Mucosa of rectum (tissue), 2 donors: ENCODE results near the gene CYYR1.

ENCODE experiments used
- H3K27ac ChIP-seq, 2 donors: one replicate each; pipeline ENCODE4 v1.7.0; 2013; ENCODE audit warnings: inconsistent platforms in 2 of 2, low read depth in 2 of 2, low read length in 2 of 2
- H3K27me3 ChIP-seq, 2 donors: one replicate each; pipeline ENCODE4 v1.7.0; 2013; ENCODE audit warnings: low read length in 2 of 2; ENCODE audit not compliant: control insufficient read depth in 2 of 2, insufficient read depth in 2 of 2
- H3K36me3 ChIP-seq, 2 donors: one replicate each; pipeline ENCODE4 v1.7.0; 2013; ENCODE audit warnings: low read length in 2 of 2; ENCODE audit not compliant: control insufficient read depth in 2 of 2, insufficient read depth in 2 of 2
- H3K4me1 ChIP-seq, 2 donors: one replicate each; pipeline ENCODE4 v1.7.0; 2013; ENCODE audit warnings: low read length in 2 of 2, mild to moderate bottlenecking in 1 of 2; ENCODE audit not compliant: control insufficient read depth in 2 of 2, insufficient read depth in 2 of 2
- H3K4me3 ChIP-seq, 2 donors: one replicate each; pipeline ENCODE4 v1.7.0; 2013; ENCODE audit warnings: low read length in 2 of 2
- H3K9ac ChIP-seq, 2 donors: one replicate each; pipeline ENCODE4 v1.7.0; 2013; ENCODE audit warnings: low read length in 2 of 2, low read depth in 1 of 2, mild to moderate bottlenecking in 1 of 2
- H3K9me3 ChIP-seq, 2 donors: one replicate each; pipeline ENCODE4 v1.7.0; 2013; ENCODE audit warnings: low read length in 2 of 2; ENCODE audit not compliant: control insufficient read depth in 2 of 2
- donor health status: healthy.
- donor health status: Normal muscosa, but diverticular disease.

The CYYR1 gene

DNA sequence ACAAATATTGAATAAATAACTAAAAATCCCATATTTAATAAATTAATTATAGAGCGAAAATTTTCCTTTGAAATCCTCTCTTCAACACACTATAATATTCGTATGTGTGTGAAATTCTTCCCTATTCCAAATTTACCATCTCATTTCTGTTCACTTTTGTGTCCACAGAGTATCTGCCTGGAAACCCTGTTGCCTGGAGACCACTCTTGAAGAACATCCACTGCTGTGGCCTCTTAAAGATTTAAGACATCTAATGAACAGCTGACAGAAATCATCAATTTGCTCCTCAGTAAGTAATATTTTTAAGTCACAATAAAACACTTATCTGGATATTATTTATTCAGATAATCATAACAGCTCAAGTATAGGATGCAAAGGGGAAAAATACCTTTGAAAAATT, 69.7 kb downstream of the CYYR1 start:
- Histone ChIP-seq H3K4me3 (no peak overlapping the region), H3K9ac (no peak overlapping the region), H3K9me3 (no peaks in the 10 kb centered on the region), H3K27ac (no peak overlapping the region), H3K27me3 (no peaks in the 10 kb centered on the region), H3K4me1 (no peaks in the 10 kb centered on the region), H3K36me3 (no peaks in the 10 kb centered on the region)

DNA sequence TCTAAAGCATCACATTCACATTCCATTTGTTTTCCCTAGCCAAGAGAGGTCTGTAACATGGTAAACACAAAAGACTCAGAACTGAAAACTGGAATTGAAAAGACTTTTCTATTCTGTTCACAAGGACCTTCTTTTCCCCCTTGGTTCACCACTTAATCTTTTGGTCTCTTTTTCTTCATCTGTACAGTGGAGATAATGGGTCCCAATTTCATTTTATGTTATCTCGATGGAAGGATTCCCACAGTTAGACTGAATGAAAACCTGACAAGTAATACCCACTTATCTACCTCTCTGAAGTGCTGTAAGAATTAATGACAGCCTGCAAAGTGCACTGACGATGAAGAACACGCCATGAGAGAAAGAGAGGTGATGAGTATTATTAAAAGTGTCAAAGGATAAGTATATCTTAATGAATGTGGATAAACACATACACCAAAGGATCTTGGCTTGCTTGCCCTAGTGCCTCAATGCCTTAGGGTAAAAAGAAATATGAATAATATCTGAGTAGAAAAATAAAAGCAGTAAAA, 71.5 kb downstream of the CYYR1 start:
- Histone ChIP-seq H3K9me3 (no peaks in the 10 kb centered on the region), H3K9ac (no peak overlapping the region), H3K4me1 (no peaks in the 10 kb centered on the region), H3K27me3 (no peaks in the 10 kb centered on the region), H3K27ac (no peak overlapping the region), H3K36me3 (no peaks in the 10 kb centered on the region), H3K4me3 (no peak overlapping the region)

DNA sequence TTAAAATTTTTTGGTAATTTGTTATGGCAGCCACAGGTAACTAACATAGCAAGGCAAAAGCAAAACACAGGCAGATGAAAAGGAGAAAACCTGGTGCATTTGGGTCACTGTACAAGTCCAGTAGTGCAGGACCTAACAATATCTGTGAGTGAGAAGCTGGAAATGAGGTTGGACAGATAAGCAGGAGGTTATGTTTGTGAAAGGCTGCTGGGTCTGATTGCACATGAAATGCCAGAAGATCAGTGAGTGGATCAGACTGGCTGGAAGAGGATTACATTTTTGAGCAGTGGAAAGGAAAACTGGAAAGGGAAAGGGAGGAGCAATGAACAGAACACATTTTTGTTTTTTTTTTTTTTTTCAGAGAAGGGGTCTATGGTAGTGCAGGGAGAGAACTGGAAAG, 73.6 kb downstream of the CYYR1 start:
- no peaks in the 10 kb centered on the region for H3K27me3 ChIP-seq
- H3K36me3 ChIP-seq: no peaks in the 10 kb centered on the region
- H3K9ac ChIP-seq: no peak overlapping the region
- H3K27ac ChIP-seq: no peak overlapping the region
- no peak overlapping the region for H3K4me3 ChIP-seq
- H3K9me3 ChIP-seq: no peaks in the 10 kb centered on the region
- H3K4me1 ChIP-seq: no peaks in the 10 kb centered on the region

GRCh38 chr21:26495283-26495849, 77.7 kb downstream of the CYYR1 start:
- Histone ChIP-seq H3K36me3 (no peaks in the 10 kb centered on the region), H3K9ac (no peak overlapping the region), H3K9me3 (no peaks in the 10 kb centered on the region), H3K27me3 (no peaks in the 10 kb centered on the region), H3K4me1 (no peaks in the 10 kb centered on the region), H3K27ac (no peak overlapping the region), H3K4me3 (no peak overlapping the region)

- H3K27ac ChIP-seq: no peak overlapping the region
- H3K36me3 ChIP-seq: no peaks in the 10 kb centered on the region
- H3K27me3 ChIP-seq: no peaks in the 10 kb centered on the region
- H3K9ac ChIP-seq: no peak overlapping the region
- H3K4me3 ChIP-seq: no peak overlapping the region
- no peaks in the 10 kb centered on the region for H3K4me1 ChIP-seq
- H3K9me3 ChIP-seq: peaks cover 0 to 3% of the 10 kb centered on the region in 2 donors
Measured at GRCh38 chr21:26491663-26492062, 81.4 kb downstream of the CYYR1 start.

GRCh38 chr21:26490771-26491170, 82.3 kb downstream of the CYYR1 start:
- Histone ChIP-seq H3K9me3 (peaks cover 0 to 3% of the 10 kb centered on the region in 2 donors), H3K27me3 (no peaks in the 10 kb centered on the region), H3K36me3 (no peaks in the 10 kb centered on the region), H3K27ac (no peak overlapping the region), H3K4me3 (no peak overlapping the region), H3K4me1 (no peaks in the 10 kb centered on the region), H3K9ac (no peak overlapping the region)

- Histone ChIP-seq H3K9ac (no peak overlapping the region), H3K9me3 (peaks cover 0 to 3% of the 10 kb centered on the region in 2 donors), H3K36me3 (no peaks in the 10 kb centered on the region), H3K4me3 (no peak overlapping the region), H3K4me1 (no peaks in the 10 kb centered on the region), H3K27me3 (no peaks in the 10 kb centered on the region), H3K27ac (no peak overlapping the region)
Measured at GRCh38 chr21:26489781-26490180, 83.3 kb downstream of the CYYR1 start.

DNA sequence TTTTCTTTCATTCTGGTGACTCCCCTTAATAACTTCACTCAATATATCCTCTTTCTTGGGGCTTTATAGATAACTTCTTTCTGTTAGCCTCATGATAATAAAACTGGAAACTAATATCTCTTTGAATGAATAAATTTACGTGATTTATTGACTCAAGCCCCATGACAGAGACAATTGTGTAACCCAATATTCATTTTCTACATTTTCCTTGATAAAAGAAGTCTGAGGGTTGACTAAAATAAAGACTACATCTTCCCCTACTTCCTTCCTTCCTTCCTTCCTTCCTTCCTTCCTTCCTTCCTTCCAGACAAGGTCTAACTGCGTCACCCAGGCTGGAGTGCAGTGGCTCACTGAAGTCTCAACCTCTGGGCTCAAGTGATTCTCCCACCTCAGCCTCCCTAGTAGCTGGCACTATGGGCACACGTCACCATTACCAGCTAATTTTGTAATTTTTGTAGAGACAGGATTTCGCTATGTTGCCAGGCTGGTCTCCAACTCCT, 85.1 kb downstream of the CYYR1 start:
- H3K27ac ChIP-seq: no peak overlapping the region
- no peak overlapping the region for H3K9ac ChIP-seq
- no peaks in the 10 kb centered on the region for H3K36me3 ChIP-seq
- no peak overlapping the region for H3K4me3 ChIP-seq
- H3K27me3 ChIP-seq: no peaks in the 10 kb centered on the region
- peaks cover 0 to 3% of the 10 kb centered on the region in 2 donors for H3K9me3 ChIP-seq
- no peaks in the 10 kb centered on the region for H3K4me1 ChIP-seq

DNA sequence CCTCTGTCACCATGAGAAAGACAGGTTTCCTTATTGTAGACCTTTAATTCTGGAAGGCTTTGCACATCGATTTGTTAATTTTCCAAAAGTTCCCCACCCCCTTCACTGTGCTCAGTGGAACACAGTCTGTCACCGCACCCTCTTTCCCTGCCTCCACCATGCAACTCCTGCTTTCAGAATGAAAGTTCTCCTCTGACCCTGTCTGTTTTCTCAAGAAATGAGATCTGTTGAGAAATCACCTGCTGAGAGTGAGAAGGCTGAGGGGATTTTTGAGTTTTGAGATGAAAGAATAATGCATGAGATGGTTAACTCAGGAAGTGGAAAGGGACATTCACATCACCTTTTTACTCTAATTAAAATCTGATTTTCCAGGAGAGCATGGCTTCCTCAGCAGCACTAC, 99.6 kb downstream of the CYYR1 start:
- H3K27ac ChIP-seq: no peak overlapping the region
- no peaks in the 10 kb centered on the region for H3K36me3 ChIP-seq

GRCh38 chr21:26471099-26471471, 102.0 kb downstream of the CYYR1 start:
- Histone ChIP-seq H3K4me1 (no peaks in the 10 kb centered on the region), H3K9me3 (no peaks in the 10 kb centered on the region), H3K4me3 (no peak overlapping the region), H3K36me3 (no peaks in the 10 kb centered on the region), H3K27ac (no peak overlapping the region), H3K27me3 (no peaks in the 10 kb centered on the region), H3K9ac (no peak overlapping the region)

More for the DNA sequence above, 99.6 kb downstream of the CYYR1 start:
- Histone ChIP-seq H3K4me3 (no peak overlapping the region), H3K9ac (no peak overlapping the region), H3K9me3 (no peaks in the 10 kb centered on the region), H3K27me3 (no peaks in the 10 kb centered on the region), H3K4me1 (no peaks in the 10 kb centered on the region)
